GM23338 (cell line): Measurements from ENCODE around the gene CSF2. TPM values are rescaled to one million over a fixed set of nuclear protein-coding genes. Genes with fewer than 3 reads are reported as not detected.

ENCODE experiments used
- ATAC-seq: fragments of 200-7000 bp; cut with Tn5 transposase; 3 replicates; pipeline ENCODE4 v1.9.1; 2020
- DNase-seq: peaks from one replicate; pipeline ENCODE4 v3.0.0-alpha.2; 2015; ENCODE audit warnings: low spot score
- H2AFZ ChIP-seq: fragments of 200-600 bp; sonication (generic); 2 replicates; pipeline ENCODE4 v1.8.0; 2016; ENCODE audit warnings: antibody characterized with exemption, mild to moderate bottlenecking, moderate library complexity
- H3F3A ChIP-seq: fragments of 200-600 bp; sonication (generic); replicated peaks from 2 replicates; pipeline ENCODE4 v1.8.0; 2017; ENCODE audit warnings: antibody characterized with exemption, mixed run types, low read depth
- H3K27ac ChIP-seq: fragments of 200-600 bp; sonication (generic); 2 replicates; pipeline ENCODE4 v1.6.1; 2016; ENCODE audit warnings: low read depth
- H3K27me3 ChIP-seq: fragments of 200-600 bp; sonication (generic); 2 replicates; pipeline ENCODE4 v1.8.0; 2016; ENCODE audit warnings: mild to moderate bottlenecking, mixed run types, moderate library complexity; ENCODE audit not compliant: insufficient read depth
- H3K36me3 ChIP-seq: fragments of 200-600 bp; sonication (generic); 2 replicates; pipeline ENCODE4 v1.8.0; 2016; ENCODE audit warnings: mild to moderate bottlenecking; ENCODE audit not compliant: insufficient read depth
- H3K4me1 ChIP-seq: fragments of 200-600 bp; sonication (generic); 2 replicates; pipeline ENCODE4 v1.8.0; 2016; ENCODE audit warnings: mild to moderate bottlenecking, moderate library complexity; ENCODE audit not compliant: insufficient read depth
- H3K4me2 ChIP-seq: fragments of 200-600 bp; sonication (generic); 2 replicates; pipeline ENCODE4 v1.7.1; 2017; ENCODE audit warnings: mixed run types
- H3K4me3 ChIP-seq: fragments of 200-600 bp; sonication (generic); 2 replicates; pipeline ENCODE4 v1.6.1; 2016; ENCODE audit warnings: mixed run types
- H3K79me2 ChIP-seq: fragments of 200-600 bp; sonication (generic); replicated peaks from 2 replicates; pipeline ENCODE4 v1.8.0; 2017; ENCODE audit warnings: mild to moderate bottlenecking; ENCODE audit not compliant: insufficient read depth
- H3K9me2 ChIP-seq: fragments of 200-600 bp; sonication (generic); 2 replicates; pipeline ENCODE4 v1.8.0; 2017; ENCODE audit not compliant: insufficient read depth
- H4K20me1 ChIP-seq: fragments of 200-600 bp; sonication (generic); replicated peaks from 2 replicates; pipeline ENCODE4 v1.8.0; 2017; ENCODE audit warnings: mild to moderate bottlenecking; ENCODE audit not compliant: insufficient read depth
- H3K27ac Mint-ChIP-seq: 2 replicates; pipeline ENCODE4 v1.8.0; 2020; ENCODE audit warnings: inconsistent platforms, mild to moderate bottlenecking, moderate library complexity, mixed read lengths
- H3K27me3 Mint-ChIP-seq: 3 replicates; pipeline ENCODE4 v1.8.0; 2022; ENCODE audit warnings: low read depth, mild to moderate bottlenecking, moderate library complexity, mixed read lengths, inconsistent platforms; ENCODE audit not compliant: insufficient read depth, poor library complexity
- H3K36me3 Mint-ChIP-seq: 3 replicates; pipeline ENCODE4 v1.8.0; 2021; ENCODE audit warnings: low read depth, mild to moderate bottlenecking, inconsistent platforms, moderate library complexity, mixed read lengths
- H3K4me1 Mint-ChIP-seq: 3 replicates; pipeline ENCODE4 v1.8.0; 2020; ENCODE audit warnings: mild to moderate bottlenecking, inconsistent platforms, mixed read lengths
- H3K4me3 Mint-ChIP-seq: 3 replicates; pipeline ENCODE4 v1.8.0; 2021; ENCODE audit warnings: moderate library complexity, mild to moderate bottlenecking, inconsistent platforms, mixed read lengths
- H3K9me3 Mint-ChIP-seq: 3 replicates; pipeline ENCODE4 v1.8.0; 2020; ENCODE audit warnings: moderate library complexity, mild to moderate bottlenecking, inconsistent platforms, mixed read lengths
- CREB1 ChIP-seq: fragments of 250-450 bp; sonication (Bioruptor Pico); IDR thresholded peaks from 2 replicates; pipeline ENCODE4 v1.5.0; 2020; ENCODE audit warnings: low read depth, mild to moderate bottlenecking, moderate library complexity
- EZH2 ChIP-seq: fragments of 200-600 bp; sonication (generic); IDR thresholded peaks from one replicate; pipeline ENCODE4 v1.8.0; 2017; ENCODE audit warnings: antibody characterized with exemption, mild to moderate bottlenecking, low read depth; ENCODE audit not compliant: unreplicated experiment
- NANOG ChIP-seq: IDR thresholded peaks from 2 replicates; pipeline ENCODE4 v1.6.1; 2016; ENCODE audit warnings: antibody characterized with exemption, borderline replicate concordance
- STAT1 ChIP-seq: IDR thresholded peaks from one replicate; pipeline ENCODE4 v1.6.1; 2016; ENCODE audit warnings: antibody characterized with exemption; ENCODE audit not compliant: unreplicated experiment
- ZNF114 ChIP-seq: fragments of 250-450 bp; sonication (Bioruptor Pico); IDR thresholded peaks from 2 replicates; pipeline ENCODE4 v1.5.0; 2020; ENCODE audit warnings: mild to moderate bottlenecking, moderate library complexity
- polyA plus RNA-seq: library from polyadenylated mRNA; unstranded; fragments of >200 nt; fragmentation: Nextera tagmentation; extraction: Ambion mirVana; gene quantifications from 2 replicates; pipeline ENCODE4 v1.2.1, GENCODE V29; 2016
- total RNA-seq: library from RNA; depleted of rRNA; stranded (reverse); fragments of >200 nt; shearing (Covaris generic); gene quantifications from 2 replicates; pipeline ENCODE4 v1.2.3, GENCODE V29; 2014
- TF ChIP-seq, protein P1 (sequence below): IDR thresholded peaks from one replicate; pipeline ENCODE4 v1.6.1; 2018; ENCODE audit warnings: antibody characterized with exemption; ENCODE audit not compliant: unreplicated experiment
- TF ChIP-seq, protein P2 (sequence below): fragments of 250-450 bp; sonication (Bioruptor Pico); IDR thresholded peaks from 2 replicates; pipeline ENCODE4 v1.5.0; 2020; ENCODE audit warnings: mild to moderate bottlenecking, moderate library complexity
- TF ChIP-seq, protein P3 (sequence below), 2 experiments: fragments of 200-600 bp in 1 of 2; sonication (generic) in 1 of 2; conservative IDR thresholded peaks; 2 replicates each; pipeline versions ENCODE4 v1.5.1 to v1.6.1; 2016 to 2017; ENCODE audit warnings: antibody characterized with exemption in 2 of 2, low read depth in 2 of 2, mild to moderate bottlenecking in 2 of 2, moderate library complexity in 1 of 2

Gene CSF2
- total and polyA plus RNA-seq, 2 experiments from 2014 or later = not detected

DNA sequence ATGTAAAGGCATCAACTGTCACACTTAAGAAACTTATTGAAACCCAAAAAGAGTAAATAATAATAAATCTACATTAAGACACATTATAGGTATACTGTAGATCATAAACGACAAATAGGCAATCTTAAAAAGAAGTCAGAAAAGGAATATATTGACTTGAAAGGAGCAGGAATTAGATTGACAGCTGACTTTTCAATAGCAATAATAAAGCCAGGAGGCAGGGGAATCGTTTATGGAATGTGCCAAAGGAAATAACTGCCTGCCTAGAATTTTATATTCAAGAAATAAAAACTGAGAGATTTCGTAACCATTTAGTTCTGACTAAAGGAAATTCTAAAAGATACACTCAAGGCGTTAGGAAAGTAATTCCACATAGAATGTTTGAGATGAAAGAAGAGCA is 40.5 kb upstream of the CSF2 start (continued):
- TF ChIP-seq, protein P1, sequence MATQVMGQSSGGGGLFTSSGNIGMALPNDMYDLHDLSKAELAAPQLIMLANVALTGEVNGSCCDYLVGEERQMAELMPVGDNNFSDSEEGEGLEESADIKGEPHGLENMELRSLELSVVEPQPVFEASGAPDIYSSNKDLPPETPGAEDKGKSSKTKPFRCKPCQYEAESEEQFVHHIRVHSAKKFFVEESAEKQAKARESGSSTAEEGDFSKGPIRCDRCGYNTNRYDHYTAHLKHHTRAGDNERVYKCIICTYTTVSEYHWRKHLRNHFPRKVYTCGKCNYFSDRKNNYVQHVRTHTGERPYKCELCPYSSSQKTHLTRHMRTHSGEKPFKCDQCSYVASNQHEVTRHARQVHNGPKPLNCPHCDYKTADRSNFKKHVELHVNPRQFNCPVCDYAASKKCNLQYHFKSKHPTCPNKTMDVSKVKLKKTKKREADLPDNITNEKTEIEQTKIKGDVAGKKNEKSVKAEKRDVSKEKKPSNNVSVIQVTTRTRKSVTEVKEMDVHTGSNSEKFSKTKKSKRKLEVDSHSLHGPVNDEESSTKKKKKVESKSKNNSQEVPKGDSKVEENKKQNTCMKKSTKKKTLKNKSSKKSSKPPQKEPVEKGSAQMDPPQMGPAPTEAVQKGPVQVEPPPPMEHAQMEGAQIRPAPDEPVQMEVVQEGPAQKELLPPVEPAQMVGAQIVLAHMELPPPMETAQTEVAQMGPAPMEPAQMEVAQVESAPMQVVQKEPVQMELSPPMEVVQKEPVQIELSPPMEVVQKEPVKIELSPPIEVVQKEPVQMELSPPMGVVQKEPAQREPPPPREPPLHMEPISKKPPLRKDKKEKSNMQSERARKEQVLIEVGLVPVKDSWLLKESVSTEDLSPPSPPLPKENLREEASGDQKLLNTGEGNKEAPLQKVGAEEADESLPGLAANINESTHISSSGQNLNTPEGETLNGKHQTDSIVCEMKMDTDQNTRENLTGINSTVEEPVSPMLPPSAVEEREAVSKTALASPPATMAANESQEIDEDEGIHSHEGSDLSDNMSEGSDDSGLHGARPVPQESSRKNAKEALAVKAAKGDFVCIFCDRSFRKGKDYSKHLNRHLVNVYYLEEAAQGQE = no peak
- no peak for TF ChIP-seq STAT1
- no peak for TF ChIP-seq ZNF114 (CRISPR knock-in tag)

DNA sequence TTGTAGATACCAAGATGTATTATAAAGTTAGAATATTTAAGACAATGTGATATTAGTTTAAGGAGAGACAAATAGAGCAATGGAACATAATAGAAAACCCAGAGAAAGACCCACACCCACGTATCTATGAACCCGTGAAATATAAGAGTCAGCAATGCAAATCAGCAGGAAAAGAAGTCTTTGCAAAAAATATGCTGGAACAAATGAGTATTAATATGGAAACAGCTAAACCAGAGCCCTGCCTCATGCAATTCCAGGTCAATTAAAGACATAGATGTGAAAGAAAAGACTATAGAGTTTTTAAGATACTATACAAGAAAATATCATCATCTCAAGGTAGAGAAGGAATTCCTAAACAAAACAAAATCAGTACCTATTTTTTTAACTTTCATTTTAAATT is 36.2 kb upstream of the CSF2 start:
- H3K4me1 Mint-ChIP-seq = no peaks in the 10 kb centered on the region
- TF ChIP-seq, protein P2, sequence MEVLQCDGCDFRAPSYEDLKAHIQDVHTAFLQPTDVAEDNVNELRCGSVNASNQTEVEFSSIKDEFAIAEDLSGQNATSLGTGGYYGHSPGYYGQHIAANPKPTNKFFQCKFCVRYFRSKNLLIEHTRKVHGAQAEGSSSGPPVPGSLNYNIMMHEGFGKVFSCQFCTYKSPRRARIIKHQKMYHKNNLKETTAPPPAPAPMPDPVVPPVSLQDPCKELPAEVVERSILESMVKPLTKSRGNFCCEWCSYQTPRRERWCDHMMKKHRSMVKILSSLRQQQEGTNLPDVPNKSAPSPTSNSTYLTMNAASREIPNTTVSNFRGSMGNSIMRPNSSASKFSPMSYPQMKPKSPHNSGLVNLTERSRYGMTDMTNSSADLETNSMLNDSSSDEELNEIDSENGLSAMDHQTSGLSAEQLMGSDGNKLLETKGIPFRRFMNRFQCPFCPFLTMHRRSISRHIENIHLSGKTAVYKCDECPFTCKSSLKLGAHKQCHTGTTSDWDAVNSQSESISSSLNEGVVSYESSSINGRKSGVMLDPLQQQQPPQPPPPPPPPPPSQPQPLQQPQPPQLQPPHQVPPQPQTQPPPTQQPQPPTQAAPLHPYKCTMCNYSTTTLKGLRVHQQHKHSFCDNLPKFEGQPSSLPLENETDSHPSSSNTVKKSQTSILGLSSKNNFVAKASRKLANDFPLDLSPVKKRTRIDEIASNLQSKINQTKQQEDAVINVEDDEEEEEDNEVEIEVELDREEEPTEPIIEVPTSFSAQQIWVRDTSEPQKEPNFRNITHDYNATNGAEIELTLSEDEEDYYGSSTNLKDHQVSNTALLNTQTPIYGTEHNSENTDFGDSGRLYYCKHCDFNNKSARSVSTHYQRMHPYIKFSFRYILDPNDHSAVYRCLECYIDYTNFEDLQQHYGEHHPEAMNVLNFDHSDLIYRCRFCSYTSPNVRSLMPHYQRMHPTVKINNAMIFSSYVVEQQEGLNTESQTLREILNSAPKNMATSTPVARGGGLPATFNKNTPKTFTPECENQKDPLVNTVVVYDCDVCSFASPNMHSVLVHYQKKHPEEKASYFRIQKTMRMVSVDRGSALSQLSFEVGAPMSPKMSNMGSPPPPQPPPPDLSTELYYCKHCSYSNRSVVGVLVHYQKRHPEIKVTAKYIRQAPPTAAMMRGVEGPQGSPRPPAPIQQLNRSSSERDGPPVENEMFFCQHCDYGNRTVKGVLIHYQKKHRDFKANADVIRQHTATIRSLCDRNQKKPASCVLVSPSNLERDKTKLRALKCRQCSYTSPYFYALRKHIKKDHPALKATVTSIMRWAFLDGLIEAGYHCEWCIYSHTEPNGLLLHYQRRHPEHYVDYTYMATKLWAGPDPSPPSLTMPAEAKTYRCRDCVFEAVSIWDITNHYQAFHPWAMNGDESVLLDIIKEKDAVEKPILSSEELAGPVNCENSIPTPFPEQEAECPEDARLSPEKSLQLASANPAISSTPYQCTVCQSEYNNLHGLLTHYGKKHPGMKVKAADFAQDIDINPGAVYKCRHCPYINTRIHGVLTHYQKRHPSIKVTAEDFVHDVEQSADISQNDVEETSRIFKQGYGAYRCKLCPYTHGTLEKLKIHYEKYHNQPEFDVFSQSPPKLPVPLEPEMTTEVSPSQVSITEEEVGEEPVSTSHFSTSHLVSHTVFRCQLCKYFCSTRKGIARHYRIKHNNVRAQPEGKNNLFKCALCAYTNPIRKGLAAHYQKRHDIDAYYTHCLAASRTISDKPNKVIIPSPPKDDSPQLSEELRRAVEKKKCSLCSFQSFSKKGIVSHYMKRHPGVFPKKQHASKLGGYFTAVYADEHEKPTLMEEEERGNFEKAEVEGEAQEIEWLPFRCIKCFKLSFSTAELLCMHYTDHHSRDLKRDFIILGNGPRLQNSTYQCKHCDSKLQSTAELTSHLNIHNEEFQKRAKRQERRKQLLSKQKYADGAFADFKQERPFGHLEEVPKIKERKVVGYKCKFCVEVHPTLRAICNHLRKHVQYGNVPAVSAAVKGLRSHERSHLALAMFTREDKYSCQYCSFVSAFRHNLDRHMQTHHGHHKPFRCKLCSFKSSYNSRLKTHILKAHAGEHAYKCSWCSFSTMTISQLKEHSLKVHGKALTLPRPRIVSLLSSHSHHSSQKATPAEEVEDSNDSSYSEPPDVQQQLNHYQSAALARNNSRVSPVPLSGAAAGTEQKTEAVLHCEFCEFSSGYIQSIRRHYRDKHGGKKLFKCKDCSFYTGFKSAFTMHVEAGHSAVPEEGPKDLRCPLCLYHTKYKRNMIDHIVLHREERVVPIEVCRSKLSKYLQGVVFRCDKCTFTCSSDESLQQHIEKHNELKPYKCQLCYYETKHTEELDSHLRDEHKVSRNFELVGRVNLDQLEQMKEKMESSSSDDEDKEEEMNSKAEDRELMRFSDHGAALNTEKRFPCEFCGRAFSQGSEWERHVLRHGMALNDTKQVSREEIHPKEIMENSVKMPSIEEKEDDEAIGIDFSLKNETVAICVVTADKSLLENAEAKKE (CRISPR knock-in tag) = no peak
- TF ChIP-seq CREB1 = no peak
- no peak for TF ChIP-seq STAT1
- TF ChIP-seq, protein P1 = no peak
- TF ChIP-seq EZH2 = no peak
- TF ChIP-seq, protein P3, sequence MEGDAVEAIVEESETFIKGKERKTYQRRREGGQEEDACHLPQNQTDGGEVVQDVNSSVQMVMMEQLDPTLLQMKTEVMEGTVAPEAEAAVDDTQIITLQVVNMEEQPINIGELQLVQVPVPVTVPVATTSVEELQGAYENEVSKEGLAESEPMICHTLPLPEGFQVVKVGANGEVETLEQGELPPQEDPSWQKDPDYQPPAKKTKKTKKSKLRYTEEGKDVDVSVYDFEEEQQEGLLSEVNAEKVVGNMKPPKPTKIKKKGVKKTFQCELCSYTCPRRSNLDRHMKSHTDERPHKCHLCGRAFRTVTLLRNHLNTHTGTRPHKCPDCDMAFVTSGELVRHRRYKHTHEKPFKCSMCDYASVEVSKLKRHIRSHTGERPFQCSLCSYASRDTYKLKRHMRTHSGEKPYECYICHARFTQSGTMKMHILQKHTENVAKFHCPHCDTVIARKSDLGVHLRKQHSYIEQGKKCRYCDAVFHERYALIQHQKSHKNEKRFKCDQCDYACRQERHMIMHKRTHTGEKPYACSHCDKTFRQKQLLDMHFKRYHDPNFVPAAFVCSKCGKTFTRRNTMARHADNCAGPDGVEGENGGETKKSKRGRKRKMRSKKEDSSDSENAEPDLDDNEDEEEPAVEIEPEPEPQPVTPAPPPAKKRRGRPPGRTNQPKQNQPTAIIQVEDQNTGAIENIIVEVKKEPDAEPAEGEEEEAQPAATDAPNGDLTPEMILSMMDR (conservative IDR thresholded peaks at IDR 0.05; ENCODE audit: low read depth in 2 of 2) = no peak
- TF ChIP-seq NANOG = no peak

More for the DNA sequence above, 36.2 kb upstream of the CSF2 start:
- no peak for DNase-seq
- Mint-ChIP-seq H3K36me3 (no peaks in the 10 kb centered on the region), H3K27ac (no peak overlapping the region), H3K4me3 (no peak overlapping the region), H3K27me3 (peaks cover 2% of the 10 kb centered on the region), H3K9me3 (no peaks in the 10 kb centered on the region)
- H3K4me3 ChIP-seq = no peak overlapping the region
- no peak overlapping the region for H2AFZ ChIP-seq
- no peaks in the 10 kb centered on the region for H3K9me2 ChIP-seq
- H3F3A ChIP-seq = no peaks in the 10 kb centered on the region
- H3K27ac ChIP-seq = no peak overlapping the region
- no peaks in the 10 kb centered on the region for H3K4me1 ChIP-seq
- no peak overlapping the region for H3K4me2 ChIP-seq
- no peaks in the 10 kb centered on the region for H3K79me2 ChIP-seq
- no peak for ATAC-seq
- H4K20me1 ChIP-seq = no peaks in the 10 kb centered on the region
- H3K27me3 ChIP-seq = no peaks in the 10 kb centered on the region
- H3K36me3 ChIP-seq = no peaks in the 10 kb centered on the region
